IMR-90 (cell line): ENCODE results near the gene GPHB5. TPM values are rescaled to one million over a fixed set of nuclear protein-coding genes. Genes with fewer than 3 reads are reported as not detected.

Source experiments
- ATAC-seq: fragments of 200-7000 bp; cut with Tn5 transposase; 2 replicates; pipeline ENCODE4 v1.9.1; 2020; ENCODE audit warnings: low read depth, mild to moderate bottlenecking, moderate library complexity
- BruUV-seq: library from RNA; stranded (reverse); fragments of 400-500 nt; replicated peaks from 2 replicates; lab custom pipeline; 2021; lab: Mats Ljungman, UMichigan
- CTCF ChIA-PET: fragments of 300-600 bp; formaldehyde crosslinking; extraction: SDS; loops from one replicate; lab custom pipeline; 2021; ENCODE audit warnings: antibody characterized with exemption; lab: Yijun Ruan, JAX
- POLR2A ChIA-PET: fragments of 300-600 bp; sonication (Branson Sonifier 250); formaldehyde crosslinking; loops from one replicate; lab custom pipeline; 2022; ENCODE audit warnings: antibody characterized with exemption; ENCODE audit not compliant: unreplicated experiment; lab: Charles Lee
- DNase-seq: peaks from one replicate; pipeline ENCODE4 v3.0.0; 2013
- H2AFZ ChIP-seq: replicated peaks from 2 replicates; pipeline ENCODE3; 2013; ENCODE audit warnings: low read length, mild to moderate bottlenecking; ENCODE audit not compliant: poor library complexity
- H2AK5ac ChIP-seq: 2 replicates; pipeline ENCODE4 v1.6.1; 2013; ENCODE audit warnings: low read depth, low read length, inconsistent platforms
- H2AK9ac ChIP-seq: replicated peaks from 2 replicates; pipeline ENCODE3; 2013; ENCODE audit warnings: mild to moderate bottlenecking, low read depth, low read length, moderate library complexity; ENCODE audit not compliant: poor library complexity
- H2BK120ac ChIP-seq: 2 replicates; pipeline ENCODE4 v1.6.1; 2013; ENCODE audit warnings: low read depth, low read length, inconsistent platforms
- H2BK15ac ChIP-seq: 3 replicates; pipeline ENCODE4 v1.6.1; 2013; ENCODE audit warnings: low read depth, low read length, inconsistent platforms
- H2BK20ac ChIP-seq: 2 replicates; pipeline ENCODE4 v1.6.1; 2013; ENCODE audit warnings: low read depth, mild to moderate bottlenecking, inconsistent platforms, low read length, moderate library complexity
- H2BK5ac ChIP-seq: 2 replicates; pipeline ENCODE4 v1.6.1; 2013; ENCODE audit warnings: mild to moderate bottlenecking, low read depth, low read length, inconsistent platforms; ENCODE audit not compliant: poor library complexity, severe bottlenecking
- H3K14ac ChIP-seq: replicated peaks from 2 replicates; pipeline ENCODE4 v1.6.1; 2013; ENCODE audit warnings: low read depth, low read length, inconsistent platforms
- H3K18ac ChIP-seq: 2 replicates; pipeline ENCODE4 v1.6.1; 2013; ENCODE audit warnings: low read depth, low read length, control low read depth
- H3K23ac ChIP-seq: 2 replicates; pipeline ENCODE4 v1.6.1; 2013; ENCODE audit warnings: low read depth, low read length, inconsistent platforms
- H3K27ac ChIP-seq: 2 replicates; pipeline ENCODE4 v1.5.1; 2013; ENCODE audit warnings: mild to moderate bottlenecking, control low read depth, low read length; ENCODE audit not compliant: insufficient read depth
- H3K27me3 ChIP-seq: 2 replicates; pipeline ENCODE4 v1.6.1; 2013; ENCODE audit warnings: low read length; ENCODE audit not compliant: control insufficient read depth, insufficient read depth
- H3K36me3 ChIP-seq: 2 replicates; pipeline ENCODE4 v1.6.1; 2013; ENCODE audit warnings: low read length, mixed read lengths; ENCODE audit not compliant: control insufficient read depth, insufficient read depth
- H3K4ac ChIP-seq: 2 replicates; pipeline ENCODE4 v1.6.1; 2013; ENCODE audit warnings: low read depth, low read length, inconsistent platforms
- H3K4me1 ChIP-seq: 2 replicates; pipeline ENCODE4 v1.6.1; 2013; ENCODE audit warnings: low read length, mixed read lengths; ENCODE audit not compliant: control insufficient read depth, insufficient read depth
- H3K4me2 ChIP-seq: 2 replicates; pipeline ENCODE4 v1.6.1; 2013; ENCODE audit warnings: low read depth, mild to moderate bottlenecking, control low read depth, low read length, moderate library complexity
- H3K4me3 ChIP-seq: 2 replicates; pipeline ENCODE4 v1.5.1; 2013; ENCODE audit warnings: low read depth, mild to moderate bottlenecking, control low read depth, low read length, moderate library complexity; ENCODE audit not compliant: insufficient read depth
- H3K56ac ChIP-seq: 2 replicates; pipeline ENCODE4 v1.6.1; 2013; ENCODE audit warnings: low read length, inconsistent platforms; ENCODE audit not compliant: insufficient read depth; ENCODE audit errors: extremely low read depth
- H3K79me1 ChIP-seq, 2 experiments: 2 replicates each; pipeline ENCODE4 v1.6.1; 2013; ENCODE audit warnings: low read length in 2 of 2, inconsistent platforms in 1 of 2, low read depth in 1 of 2
- H3K9ac ChIP-seq: 2 replicates; pipeline ENCODE4 v1.6.1; 2013; ENCODE audit warnings: low read depth, low read length, control low read depth
- H3K9me1 ChIP-seq: 2 replicates; pipeline ENCODE4 v1.6.1; 2013; ENCODE audit warnings: low read length, inconsistent platforms; ENCODE audit not compliant: insufficient read depth
- H3K9me3 ChIP-seq: 2 replicates; pipeline ENCODE4 v1.6.1; 2013; ENCODE audit warnings: low read length; ENCODE audit not compliant: control insufficient read depth, insufficient read depth
- H4K20me1 ChIP-seq: 2 replicates; pipeline ENCODE4 v1.6.1; 2013; ENCODE audit warnings: low read length, inconsistent platforms; ENCODE audit not compliant: insufficient read depth
- H4K5ac ChIP-seq: 2 replicates; pipeline ENCODE4 v1.6.1; 2013; ENCODE audit warnings: mild to moderate bottlenecking, low read depth, low read length, control low read depth
- H4K8ac ChIP-seq, 2 experiments: 2 replicates each; pipeline ENCODE4 v1.6.1; 2013; ENCODE audit warnings: low read depth in 2 of 2, low read length in 2 of 2, control low read depth in 1 of 2, inconsistent platforms in 1 of 2
- H4K91ac ChIP-seq: 2 replicates; pipeline ENCODE4 v1.6.1; 2013; ENCODE audit warnings: low read depth, low read length, inconsistent platforms; ENCODE audit not compliant: insufficient read depth
- CHD1 ChIP-seq: IDR thresholded peaks from 2 replicates; pipeline ENCODE4 v1.6.1; 2012; ENCODE audit warnings: low read depth, low read length, improper control_type of control experiment
- ELK1 ChIP-seq: fragments of 150-350 bp; IDR thresholded peaks from 2 replicates; pipeline ENCODE4 v1.6.1; 2016; ENCODE audit warnings: low read depth, mild to moderate bottlenecking, low read length, moderate library complexity, borderline replicate concordance
- MAFK ChIP-seq: IDR thresholded peaks from 2 replicates; pipeline ENCODE4 v1.6.1; 2012; ENCODE audit warnings: low read depth, low read length, improper control_type of control experiment
- NFE2L2 ChIP-seq: fragments of 150-350 bp; IDR thresholded peaks from 2 replicates; pipeline ENCODE4 v1.6.1; 2016; ENCODE audit warnings: low read depth, mild to moderate bottlenecking, low read length
- POLR2A ChIP-seq: IDR thresholded peaks from 2 replicates; pipeline ENCODE4 v1.6.1; 2012; ENCODE audit warnings: mild to moderate bottlenecking, low read depth, low read length
- RAD21 ChIP-seq: IDR thresholded peaks from 2 replicates; pipeline ENCODE4 v1.6.1; 2012; ENCODE audit warnings: low read length, improper control_type of control experiment
- RCOR1 ChIP-seq: IDR thresholded peaks from 2 replicates; pipeline ENCODE4 v1.6.1; 2012; ENCODE audit warnings: mild to moderate bottlenecking, low read length, improper control_type of control experiment; ENCODE audit not compliant: insufficient replicate concordance
- RFX5 ChIP-seq: IDR thresholded peaks from 2 replicates; pipeline ENCODE4 v1.8.0; 2012; ENCODE audit warnings: low read depth, mild to moderate bottlenecking, low read length, moderate library complexity
- SMC3 ChIP-seq: fragments of 150-350 bp; IDR thresholded peaks from 2 replicates; pipeline ENCODE4 v1.6.1; 2016; ENCODE audit warnings: low read depth, mild to moderate bottlenecking, antibody characterized with exemption, low read length, moderate library complexity
- USF2 ChIP-seq: fragments of 150-350 bp; IDR thresholded peaks from 2 replicates; pipeline ENCODE4 v1.6.1; 2017; ENCODE audit warnings: mild to moderate bottlenecking, antibody characterized with exemption, low read length, low read depth
- WGBS, 2 experiments: methylation state at CpG; one replicate each; pipeline versions ENCODE4 v1.1.5 to v1.1.7; 2013; ENCODE audit warnings: missing lambda C conversion rate in 2 of 2; ENCODE audit not compliant: insufficient read length in 1 of 2; ENCODE audit errors: extremely low coverage in 2 of 2; 5-methylcytosine and 5-hydroxymethylcytosine counted together
- dilution Hi-C: fragments of 300-500 bp; cut with HindIII; formaldehyde crosslinking; loops from one replicate; pipeline ENCODE4 v1.14.3; 2018; ENCODE audit warnings: low sequenced_read_pairs; ENCODE audit not compliant: unreplicated experiment
- in situ Hi-C: fragments of 300-500 bp; cut with MboI; formaldehyde crosslinking; loops from 3 replicates; pipeline ENCODE4 v1.14.3; 2019; ENCODE audit warnings: low sequenced_read_pairs, inconsistent platforms, mixed read lengths
- intact Hi-C: fragments of 100-400 bp; cut with micrococcal nuclease; formaldehyde crosslinking; loops from 2 replicates; pipeline ENCODE4 v1.10.0; 2022
- polyA plus RNA-seq, 3 experiments: library from polyadenylated mRNA; depleted of rRNA; stranded (reverse); fragments of >200 nt; gene quantifications; 2 replicates each; pipeline ENCODE4 v1.2.3, GENCODE V29; 2012; ENCODE audit warnings: low replicate concordance in 1 of 3
- total RNA-seq: library from RNA; depleted of rRNA; stranded (reverse); fragments of >200 nt; gene quantifications from 2 replicates; pipeline ENCODE4 v1.2.3, GENCODE V29; 2012

Gene GPHB5
- total and polyA plus RNA-seq, 2 of the 4 experiments (the other 2 are of a cell fraction): not detected

- no TSS peak for BruUV-seq
- Histone ChIP-seq H4K20me1 (no peaks in the 10 kb centered on the region), H3K9ac (no peak overlapping the region), H2BK15ac (no peak overlapping the region), H3K23ac (no peak overlapping the region), H3K4me2 (no peak overlapping the region), H4K5ac (no peak overlapping the region), H2BK20ac (no peak overlapping the region), H3K18ac (no peak overlapping the region), H4K8ac (no peak overlapping the region), H3K9me1 (no peaks in the 10 kb centered on the region), H3K9me3 (no peaks in the 10 kb centered on the region), H3K14ac (no peak overlapping the region), H2BK5ac (no peak overlapping the region), H3K27me3 (no peaks in the 10 kb centered on the region), H4K91ac (no peak overlapping the region), H3K79me1 (no peaks in the 10 kb centered on the region), H2AFZ (no peak overlapping the region), H2AK5ac (no peak overlapping the region), H3K4me3 (no peak overlapping the region), H3K4ac (no peak overlapping the region), H2AK9ac (no peak overlapping the region), H3K4me1 (no peaks in the 10 kb centered on the region), H3K36me3 (no peaks in the 10 kb centered on the region), H3K27ac (no peak overlapping the region), H3K56ac (no peak overlapping the region), H2BK120ac (no peak overlapping the region)
- intact Hi-C loops (no loop called here), dilution Hi-C loops (no loop called here), in situ Hi-C loops (no loop called here)
- WGBS, 2 experiments: 52% methylated on average over 5 of the region's 10 CpGs; no CpG with 5 or more reads in 1 of the 2 experiments
- ATAC-seq (no peak), DNase-seq (no peak)
- ChIA-PET CTCF (no interaction called here), POLR2A (no interaction called here)
- TF ChIP-seq MAFK (no peak), RFX5 (no peak), RCOR1 (no peak), NFE2L2 (no peak), ELK1 (no peak), SMC3 (no peak), CHD1 (no peak), RAD21 (no peak), POLR2A (no peak), USF2 (no peak)
These were observed 16.7 kb downstream of the GPHB5 start for GRCh38 chr14:63301891-63302534.
